ENCODE measurements around the gene TBL3. TPM values are rescaled to one million over a fixed set of nuclear protein-coding genes. Genes with fewer than 3 reads are reported as not detected.

The TBL3 gene
- total and polyA plus RNA-seq, 9 of the 15 experiments (the other 6 are each of a cell fraction or from before 2014, with no cell fraction given) = 0.97 to 117 (median 24.5) TPM

DNA sequence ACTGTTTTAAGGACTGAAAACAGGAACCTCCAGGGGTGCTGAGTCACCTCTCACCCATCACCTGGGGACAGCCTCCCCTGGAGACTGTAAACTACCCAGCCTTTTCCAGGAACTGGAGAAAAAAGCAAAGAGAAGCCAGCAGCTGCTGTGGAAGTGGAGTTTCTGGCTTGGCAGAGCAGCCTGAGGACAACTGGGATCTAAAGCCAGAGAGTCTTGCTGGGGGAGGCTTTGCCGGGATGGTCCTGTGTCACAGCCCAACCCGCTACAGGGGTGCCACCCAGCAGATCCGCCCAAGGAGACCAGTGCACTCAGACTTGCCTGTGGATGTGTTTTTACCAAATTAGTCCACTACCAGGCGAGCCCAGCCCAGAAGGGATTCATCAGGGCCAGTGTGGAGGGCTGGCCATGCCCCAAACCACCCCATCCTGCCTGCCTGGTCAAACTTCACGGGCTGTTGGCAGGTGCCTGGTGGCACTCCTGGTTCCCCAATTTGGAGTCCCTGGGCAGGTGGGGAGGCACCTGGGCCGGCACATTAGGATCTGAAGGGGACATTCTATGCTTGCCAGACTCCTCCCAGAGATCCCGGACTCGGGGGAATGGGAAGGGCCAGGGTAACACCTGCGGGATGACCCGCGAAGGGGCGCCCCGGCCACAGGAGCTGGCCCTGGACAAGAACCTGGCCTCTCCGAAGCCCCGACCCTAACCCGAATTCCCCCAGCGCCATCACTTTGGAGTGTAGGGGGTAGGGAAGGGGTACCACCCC lies 29.6 kb upstream of the TBL3 start:
- Histone ChIP-seq H3K4me2 (ENCODE audit: insufficient read depth, low read length) (peak overlapping the region; percentile 84), H3K9me3 (replicated peaks; ENCODE audit: control insufficient read depth, insufficient read depth, low read depth, low read length) (no peaks in the 10 kb centered on the region), H2AFZ (ENCODE audit: low read depth, low read length) (peak overlapping the region; percentile 75), H3K4me3 (peak overlapping the region; percentile 78), H3K27ac (ENCODE audit: extremely low read depth, low read depth, low read length) (peak overlapping the region; percentile 51), H3K36me3 (ENCODE audit: control insufficient read depth, insufficient read depth, low read length) (peaks cover 34% of the 10 kb centered on the region; the same call in 2 of the 3 replicates), H3K79me2 (ENCODE audit: control insufficient read depth, insufficient read depth, low read length) (peaks cover 20% of the 10 kb centered on the region), H3K9ac (ENCODE audit: insufficient read depth in 1 of 2, low read depth in 2 of 2, low read length in 2 of 2) (peak overlapping the region; percentile 63 to 91), H4K20me1 (replicated peaks; ENCODE audit: control insufficient read depth, insufficient read depth, low read length) (peaks cover 7% of the 10 kb centered on the region), H3K4me1 (replicated peaks in 1 of 2; ENCODE audit: control insufficient read depth in 2 of 2, insufficient read depth in 2 of 2, low read length in 2 of 2) (peaks cover 29 to 75% of the 10 kb centered on the region in 2 experiments), H3K27me3 (ENCODE audit: control insufficient read depth in 2 of 2, insufficient read depth in 2 of 2, low read length in 2 of 2) (no peaks in the 10 kb centered on the region), H3K9me1 (ENCODE audit: control insufficient read depth, insufficient read depth, low read length) (peaks cover 8% of the 10 kb centered on the region)
- CTCF ChIA-PET (ENCODE audit: low intra/inter-chr PET ratio) = no interaction called here
- DNase-seq (ENCODE audit: extremely low read depth in 1 of 4, low spot score in 3 of 4) (peak; percentile 38 to 85 (median 58)), FAIRE-seq (peak; percentile 59), ATAC-seq (peak; percentile 34)
- BruUV-seq (replicated peaks) = TSS peak; percentile 77
- POLR2A ChIA-PET = interaction anchor here (1.0 to 1.5 kb wide), 5 partner anchors 21 to 212 kb away, joined by 3 to 6 read pairs (median 4); partner anchors contain the start of genes EME2, MRPS34 and RPS2
- intact Hi-C loops (cut with micrococcal nuclease) = loop anchor here (2.0 kb wide), 1 partner anchor 23 kb away; the partner anchor contains the start of gene RPS2
- in situ Hi-C loops (cut with MboI) = no loop called here
- WGBS (ENCODE audit: insufficient coverage, low coverage, missing lambda C conversion rate) = 8% methylated on average over 17 of the region's 17 CpGs
- TF ChIP-seq FOSL1 (tag; conservative IDR thresholded peaks at IDR 0.05) (peak; percentile 56), SPI1 (IDR thresholded peaks at IDR 0.05; ENCODE audit: borderline replicate concordance, low read depth, low read length) (peak; percentile 84), STAG1 (CRISPR knock-in tag; IDR thresholded peaks at IDR 0.05; ENCODE audit: borderline replicate concordance) (0 out of 2 replicates have a peak, but pooled peaks have one; percentile 16), E2F3 (CRISPR knock-in tag; IDR thresholded peaks at IDR 0.05) (no peak), ATF7 (IDR thresholded peaks at IDR 0.05) (0 out of 2 replicates have a peak, but pooled peaks have one; percentile 13), RHOXF2B (CRISPR knock-in tag; conservative IDR thresholded peaks at IDR 0.05) (no peak), SOX6 (IDR thresholded peaks at IDR 0.05) (peak; percentile 38; the same call in 1 of the 2 replicates), ZNF717 (CRISPR knock-in tag; IDR thresholded peaks at IDR 0.05) (no peak), CTBP1 (IDR thresholded peaks at IDR 0.05; ENCODE audit: borderline replicate concordance) (peak; percentile 92), PTTG1 (tag; IDR thresholded peaks at IDR 0.05; ENCODE audit: low read depth) (no peak), ZEB2 (IDR thresholded peaks at IDR 0.05) (peak; percentile 81)
- TF ChIP-seq, protein P1, sequence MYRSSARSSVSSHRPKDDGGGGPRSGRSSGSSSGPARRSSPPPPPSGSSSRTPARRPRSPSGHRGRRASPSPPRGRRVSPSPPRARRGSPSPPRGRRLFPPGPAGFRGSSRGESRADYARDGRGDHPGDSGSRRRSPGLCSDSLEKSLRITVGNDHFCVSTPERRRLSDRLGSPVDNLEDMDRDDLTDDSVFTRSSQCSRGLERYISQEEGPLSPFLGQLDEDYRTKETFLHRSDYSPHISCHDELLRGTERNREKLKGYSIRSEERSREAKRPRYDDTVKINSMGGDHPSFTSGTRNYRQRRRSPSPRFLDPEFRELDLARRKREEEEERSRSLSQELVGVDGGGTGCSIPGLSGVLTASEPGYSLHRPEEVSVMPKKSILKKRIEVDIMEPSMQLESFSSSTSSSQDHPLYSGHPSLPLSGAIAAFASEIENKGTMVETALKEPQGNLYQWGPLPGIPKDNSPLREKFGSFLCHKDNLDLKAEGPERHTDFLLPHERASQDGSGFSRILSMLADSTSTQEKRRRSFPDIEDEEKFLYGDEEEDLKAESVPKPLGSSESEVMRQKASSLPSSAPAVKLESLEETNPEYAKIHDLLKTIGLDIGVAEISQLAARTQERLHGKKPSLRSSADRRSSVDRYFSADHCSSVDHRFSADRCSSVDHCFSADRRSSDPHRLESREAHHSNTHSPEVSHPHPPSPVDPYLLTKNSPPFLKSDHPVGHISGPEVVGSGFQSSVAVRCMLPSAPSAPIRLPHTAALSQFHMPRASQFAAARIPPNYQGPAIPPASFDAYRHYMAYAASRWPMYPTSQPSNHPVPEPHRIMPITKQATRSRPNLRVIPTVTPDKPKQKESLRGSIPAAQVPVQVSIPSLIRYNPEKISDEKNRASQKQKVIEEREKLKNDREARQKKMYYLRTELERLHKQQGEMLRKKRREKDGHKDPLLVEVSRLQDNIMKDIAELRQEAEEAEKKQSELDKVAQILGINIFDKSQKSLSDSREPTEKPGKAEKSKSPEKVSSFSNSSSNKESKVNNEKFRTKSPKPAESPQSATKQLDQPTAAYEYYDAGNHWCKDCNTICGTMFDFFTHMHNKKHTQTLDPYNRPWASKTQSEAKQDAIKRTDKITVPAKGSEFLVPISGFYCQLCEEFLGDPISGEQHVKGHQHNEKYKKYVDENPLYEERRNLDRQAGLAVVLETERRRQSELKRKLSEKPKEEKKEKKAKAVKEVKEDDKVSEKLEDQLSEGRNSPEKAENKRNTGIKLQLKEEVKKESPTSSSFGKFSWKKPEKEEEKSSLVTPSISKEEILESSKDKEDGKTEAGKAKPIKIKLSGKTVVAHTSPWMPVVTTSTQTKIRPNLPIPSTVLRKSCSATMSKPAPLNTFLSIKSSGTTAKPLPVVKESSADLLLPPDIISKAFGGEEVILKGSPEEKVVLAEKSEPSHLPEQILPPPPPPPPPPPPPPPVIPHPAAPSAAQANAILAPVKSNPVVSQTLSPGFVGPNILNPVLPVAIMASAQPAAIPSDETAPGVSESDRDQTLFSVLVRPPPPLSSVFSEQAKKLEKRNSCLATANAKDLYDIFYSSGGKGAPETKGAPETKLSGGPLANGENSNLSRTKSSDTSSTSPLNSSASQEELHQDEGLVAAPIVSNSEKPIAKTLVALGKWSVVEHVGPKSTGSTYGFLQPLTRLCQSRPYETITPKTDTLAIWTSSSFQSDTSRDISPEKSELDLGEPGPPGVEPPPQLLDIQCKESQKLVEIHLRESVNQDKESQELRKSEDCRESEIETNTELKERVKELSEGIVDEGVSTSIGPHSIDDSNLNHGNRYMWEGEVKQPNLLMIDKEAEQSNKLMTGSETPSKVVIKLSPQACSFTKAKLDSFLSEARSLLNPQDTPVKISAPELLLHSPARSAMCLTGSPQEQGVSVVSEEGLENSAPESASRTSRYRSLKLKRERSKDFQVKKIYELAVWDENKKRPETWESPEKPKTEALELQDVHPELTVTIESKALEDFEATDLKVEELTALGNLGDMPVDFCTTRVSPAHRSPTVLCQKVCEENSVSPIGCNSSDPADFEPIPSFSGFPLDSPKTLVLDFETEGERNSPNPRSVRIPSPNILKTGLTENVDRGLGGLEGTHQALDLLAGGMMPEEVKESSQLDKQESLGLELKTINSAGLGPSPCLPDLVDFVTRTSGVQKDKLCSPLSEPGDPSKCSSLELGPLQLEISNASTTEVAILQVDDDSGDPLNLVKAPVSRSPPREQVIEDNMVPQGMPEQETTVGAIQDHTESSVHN (IDR thresholded peaks at IDR 0.05; ENCODE audit: borderline replicate concordance in 1 of 2, low read depth in 1 of 2) = 0 out of 4 replicates have a peak, but pooled peaks of 1 of the 2 experiments have one; percentile 37
- TF ChIP-seq, protein P2, sequence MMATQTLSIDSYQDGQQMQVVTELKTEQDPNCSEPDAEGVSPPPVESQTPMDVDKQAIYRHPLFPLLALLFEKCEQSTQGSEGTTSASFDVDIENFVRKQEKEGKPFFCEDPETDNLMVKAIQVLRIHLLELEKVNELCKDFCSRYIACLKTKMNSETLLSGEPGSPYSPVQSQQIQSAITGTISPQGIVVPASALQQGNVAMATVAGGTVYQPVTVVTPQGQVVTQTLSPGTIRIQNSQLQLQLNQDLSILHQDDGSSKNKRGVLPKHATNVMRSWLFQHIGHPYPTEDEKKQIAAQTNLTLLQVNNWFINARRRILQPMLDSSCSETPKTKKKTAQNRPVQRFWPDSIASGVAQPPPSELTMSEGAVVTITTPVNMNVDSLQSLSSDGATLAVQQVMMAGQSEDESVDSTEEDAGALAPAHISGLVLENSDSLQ (IDR thresholded peaks at IDR 0.05) = peak; percentile 60; the same call in 1 of the 2 replicates
